Measurements from ENCODE around the gene CASK. TPM values are rescaled to one million over a fixed set of nuclear protein-coding genes. Genes with fewer than 3 reads are reported as not detected.
"Not testable (repeated sequence)": the region's sequence is repeated elsewhere in the genome, so short reads cannot be mapped to it uniquely, and the experiment has no call there.

CASK gene
- total RNA-seq, 1 experiment from 2014 or later = 163 TPM

- ChIA-PET POLR2A (no interaction called here), CTCF (no interaction called here)
- Histone ChIP-seq H3K9me3 (no peaks in the 10 kb centered on the region), H3K36me3 (ENCODE audit: control insufficient read depth, insufficient read depth, low read length) (no peaks in the 10 kb centered on the region), H3K4me3 (ENCODE audit: low read depth, low read length) (no peak overlapping the region), H3K4me1 (peaks cover 8% of the 10 kb centered on the region; the same call in 1 of the 2 replicates), H3K27me3 (replicated peaks; ENCODE audit: control insufficient read depth, insufficient read depth, low read length) (no peaks in the 10 kb centered on the region)
- H3K4me3 Mint-ChIP-seq (ENCODE audit: unreplicated experiment) = no peak overlapping the region
- no peaks in the 10 kb centered on the region for H3K4me1 Mint-ChIP-seq (ENCODE audit: low read depth, unreplicated experiment)
- DNase-seq = no peak
- no TSS peak for BruUV-seq (replicated peaks)
- intact Hi-C loops (cut with micrococcal nuclease; ENCODE audit: unreplicated experiment) = no loop called here
- H3K9me3 Mint-ChIP-seq (ENCODE audit: unreplicated experiment) = no peaks in the 10 kb centered on the region
- H3K27me3 Mint-ChIP-seq (ENCODE audit: insufficient read depth, unreplicated experiment) = no peaks in the 10 kb centered on the region
- no peak for TF ChIP-seq CTCF (IDR thresholded peaks at IDR 0.05; ENCODE audit: insufficient read depth in 1 of 2, low read depth in 1 of 2, low read length in 1 of 2, severe bottlenecking in 1 of 2, unreplicated experiment in 1 of 2)
- no peak overlapping the region for H3K27ac Mint-ChIP-seq (ENCODE audit: unreplicated experiment)
- no peaks in the 10 kb centered on the region for H3K36me3 Mint-ChIP-seq (ENCODE audit: insufficient read depth, unreplicated experiment)
Measured at GRCh38 chrX:41616255-41616654, 307.1 kb downstream of the CASK start.

GRCh38 chrX:41608244-41608643 is 315.1 kb downstream of the CASK start:
- Mint-ChIP-seq H3K4me3 (ENCODE audit: unreplicated experiment) (no peak overlapping the region), H3K36me3 (ENCODE audit: insufficient read depth, unreplicated experiment) (peaks cover 21% of the 10 kb centered on the region), H3K27ac (ENCODE audit: unreplicated experiment) (no peak overlapping the region), H3K9me3 (ENCODE audit: unreplicated experiment) (no peaks in the 10 kb centered on the region), H3K4me1 (ENCODE audit: low read depth, unreplicated experiment) (no peaks in the 10 kb centered on the region), H3K27me3 (ENCODE audit: insufficient read depth, unreplicated experiment) (no peaks in the 10 kb centered on the region)
- DNase-seq = no peak
- no peak for TF ChIP-seq CTCF (IDR thresholded peaks at IDR 0.05; ENCODE audit: insufficient read depth in 1 of 2, low read depth in 1 of 2, low read length in 1 of 2, severe bottlenecking in 1 of 2, unreplicated experiment in 1 of 2)
- Histone ChIP-seq H3K27me3 (replicated peaks; ENCODE audit: control insufficient read depth, insufficient read depth, low read length) (no peaks in the 10 kb centered on the region), H3K4me1 (no peaks in the 10 kb centered on the region), H3K4me3 (ENCODE audit: low read depth, low read length) (no peak overlapping the region), H3K36me3 (ENCODE audit: control insufficient read depth, insufficient read depth, low read length) (no peaks in the 10 kb centered on the region; the same call in 1 of the 2 replicates), H3K9me3 (no peaks in the 10 kb centered on the region)
- no TSS peak for BruUV-seq (replicated peaks)
- intact Hi-C loops (cut with micrococcal nuclease; ENCODE audit: unreplicated experiment) = no loop called here
- CTCF ChIA-PET = no interaction called here
- POLR2A ChIA-PET = no interaction called here

GRCh38 chrX:41607264-41607832 is 316.0 kb downstream of the CASK start:
- CTCF ChIA-PET = no interaction called here
- no peaks in the 10 kb centered on the region for H3K4me1 Mint-ChIP-seq (ENCODE audit: low read depth, unreplicated experiment)
- no peaks in the 10 kb centered on the region for H3K27me3 Mint-ChIP-seq (ENCODE audit: insufficient read depth, unreplicated experiment)
- Histone ChIP-seq H3K4me3 (ENCODE audit: low read depth, low read length) (no peak overlapping the region), H3K4me1 (no peaks in the 10 kb centered on the region), H3K27me3 (replicated peaks; ENCODE audit: control insufficient read depth, insufficient read depth, low read length) (no peaks in the 10 kb centered on the region), H3K9me3 (no peaks in the 10 kb centered on the region), H3K36me3 (ENCODE audit: control insufficient read depth, insufficient read depth, low read length) (no peaks in the 10 kb centered on the region; the same call in 1 of the 2 replicates)
- no peak for TF ChIP-seq CTCF (IDR thresholded peaks at IDR 0.05; ENCODE audit: insufficient read depth in 1 of 2, low read depth in 1 of 2, low read length in 1 of 2, severe bottlenecking in 1 of 2, unreplicated experiment in 1 of 2)
- no peaks in the 10 kb centered on the region for H3K9me3 Mint-ChIP-seq (ENCODE audit: unreplicated experiment)
- no peak overlapping the region for H3K4me3 Mint-ChIP-seq (ENCODE audit: unreplicated experiment)
- intact Hi-C loops (cut with micrococcal nuclease; ENCODE audit: unreplicated experiment) = no loop called here
- POLR2A ChIA-PET = no interaction called here
- no peak overlapping the region for H3K27ac Mint-ChIP-seq (ENCODE audit: unreplicated experiment)
- DNase-seq = no peak
- H3K36me3 Mint-ChIP-seq (ENCODE audit: insufficient read depth, unreplicated experiment) = peaks cover 21% of the 10 kb centered on the region
- no TSS peak for BruUV-seq (replicated peaks)

GRCh38 chrX:41606057-41606456 is 317.3 kb downstream of the CASK start:
- H3K36me3 ChIP-seq (ENCODE audit: control insufficient read depth, insufficient read depth, low read length); H3K27me3 Mint-ChIP-seq (ENCODE audit: insufficient read depth, unreplicated experiment); H3K4me3 Mint-ChIP-seq (ENCODE audit: unreplicated experiment); DNase-seq; POLR2A ChIA-PET; H3K4me3 ChIP-seq (ENCODE audit: low read depth, low read length); H3K4me1 ChIP-seq; H3K9me3 Mint-ChIP-seq (ENCODE audit: unreplicated experiment); H3K27ac Mint-ChIP-seq (ENCODE audit: unreplicated experiment); H3K9me3 ChIP-seq; H3K27me3 ChIP-seq (replicated peaks; ENCODE audit: control insufficient read depth, insufficient read depth, low read length); BruUV-seq (replicated peaks); H3K4me1 Mint-ChIP-seq (ENCODE audit: low read depth, unreplicated experiment); intact Hi-C loops (cut with micrococcal nuclease; ENCODE audit: unreplicated experiment); CTCF ChIA-PET: not testable (repeated sequence)
- peaks cover 21% of the 10 kb centered on the region for H3K36me3 Mint-ChIP-seq (ENCODE audit: insufficient read depth, unreplicated experiment)
